NCI-H69 (cell line): Measurements from ENCODE around the gene HS1BP3.

ENCODE experiments used
- DNase-seq: peaks from one replicate; lab custom pipeline; 2025; lab: John Stamatoyannopoulos, UW

The HS1BP3 gene

DNA sequence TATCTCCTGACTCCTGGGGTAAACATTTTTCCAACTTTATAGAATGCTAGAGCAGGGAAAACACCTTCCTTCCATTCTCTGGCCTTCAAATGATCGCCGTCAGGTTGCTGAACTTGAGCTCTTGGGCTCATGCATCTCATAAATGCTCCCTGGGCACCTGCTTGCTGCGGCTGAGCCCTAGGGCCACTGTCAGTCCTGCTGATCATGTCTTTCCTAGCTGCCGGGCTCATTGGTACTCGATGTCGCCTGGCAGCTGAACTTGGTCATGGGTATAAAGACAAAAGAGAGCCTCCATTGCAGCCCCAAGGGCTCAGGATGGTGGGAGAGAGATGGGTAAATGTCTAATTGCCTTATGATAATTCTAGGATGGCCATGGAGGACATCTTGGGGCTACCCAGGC is 80.6 kb downstream of the HS1BP3 start:
- DNase-seq: no peak

DNA sequence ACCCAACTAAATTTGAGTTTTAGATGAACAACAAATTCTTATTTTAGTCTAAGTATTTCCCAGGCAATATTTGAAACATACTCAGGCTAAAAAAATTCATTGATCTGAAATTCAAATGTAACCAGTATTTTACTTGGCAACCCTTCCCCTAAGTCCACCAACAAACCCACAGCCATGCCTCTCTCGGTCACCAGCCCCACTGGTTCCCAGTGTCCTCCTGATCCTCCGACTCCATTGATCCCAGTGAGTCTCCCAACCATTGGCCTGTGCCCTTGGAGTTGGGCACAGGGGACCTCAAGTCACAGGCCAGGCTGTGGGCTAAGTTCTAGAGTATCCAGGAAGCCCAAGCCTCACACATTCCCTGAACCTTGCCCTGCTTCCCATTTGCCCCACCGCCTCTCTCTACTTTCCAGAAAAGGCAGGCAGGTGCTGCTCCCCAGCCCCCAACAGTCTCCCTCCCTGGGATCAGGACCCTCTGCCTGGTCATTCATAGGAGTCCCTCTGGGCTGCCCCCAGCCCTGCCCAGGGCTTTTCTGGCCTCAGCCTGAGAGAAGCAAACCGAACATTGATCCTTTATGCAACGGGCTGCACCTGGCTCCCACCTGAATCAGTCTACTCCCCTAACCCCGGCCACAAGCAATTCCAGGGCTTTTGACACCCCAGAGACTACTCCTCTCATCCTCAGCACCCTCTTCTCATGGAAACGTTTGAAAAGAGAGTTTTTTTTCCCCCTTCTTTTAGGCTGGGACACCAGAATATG is 81.3 kb downstream of the HS1BP3 start:
- no peak for DNase-seq

DNA sequence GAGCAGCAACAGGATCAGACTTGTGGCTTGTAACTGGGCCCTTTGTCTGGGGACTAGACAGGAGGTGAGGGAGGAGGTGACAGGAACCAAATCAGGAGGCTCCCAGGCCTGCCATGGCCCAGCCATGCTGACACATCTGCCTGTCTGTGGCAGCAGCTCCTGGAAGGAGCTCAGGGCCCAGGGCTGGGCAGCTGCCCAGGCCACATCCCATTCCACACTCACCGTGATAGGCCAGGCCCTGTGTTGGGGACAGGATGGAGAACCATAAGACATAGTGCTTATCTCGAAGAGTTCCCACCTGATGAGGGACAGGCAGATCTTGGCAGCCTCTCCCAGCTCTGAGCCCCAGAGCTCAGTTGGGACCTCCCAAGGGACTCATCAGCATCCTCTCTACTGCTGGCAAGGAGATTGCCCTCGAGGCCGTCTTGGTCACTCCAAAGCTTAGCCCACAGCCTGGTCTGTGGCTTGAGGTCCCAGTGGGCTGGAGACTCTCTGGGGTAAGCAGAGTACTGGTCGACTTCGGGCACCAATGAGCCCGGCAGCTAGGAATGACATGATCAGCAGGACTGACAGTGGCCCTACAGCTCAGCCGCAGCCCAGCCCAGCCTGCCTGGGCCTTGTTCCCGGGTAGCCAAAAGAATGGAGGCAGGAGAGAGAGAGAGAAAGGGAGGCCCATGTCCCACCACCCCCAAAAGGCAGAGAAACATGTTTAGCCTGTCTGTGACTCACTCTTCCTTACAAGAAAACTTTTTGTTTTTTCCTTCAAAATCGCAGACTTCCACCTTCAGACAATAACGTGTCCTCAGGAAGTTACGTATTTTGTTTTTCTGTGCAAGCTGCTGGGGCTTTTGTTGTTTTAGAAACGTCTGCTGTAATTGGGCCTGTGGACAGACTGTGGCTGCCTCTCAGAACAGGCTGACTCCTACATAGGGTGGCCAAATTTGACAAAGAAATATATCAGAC is 82.1 kb downstream of the HS1BP3 start:
- DNase-seq: no peak

DNA sequence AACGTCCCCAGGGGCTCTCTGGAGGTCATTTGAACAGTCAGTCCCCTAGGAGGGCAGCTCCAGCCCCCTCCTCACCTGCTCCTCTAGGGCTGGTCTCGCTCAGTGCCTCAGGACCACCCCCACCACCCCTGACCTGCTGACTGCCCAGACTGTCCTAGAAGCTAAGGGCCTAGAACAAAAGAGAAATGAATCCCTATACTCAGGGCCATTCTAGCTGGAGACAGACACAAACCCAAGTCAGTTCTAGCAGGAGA is 83.0 kb downstream of the HS1BP3 start:
- DNase-seq: no peak
